GM21576 (cell line): Measurements from ENCODE around the gene CDK9.
"Not testable (repeated sequence)": the region's sequence is repeated elsewhere in the genome, so short reads cannot be mapped to it uniquely, and the experiment has no call there.

ENCODE experiments used
- ATAC-seq: cut with Tn5 transposase; IDR thresholded peaks from one replicate; pipeline ENCODE4 v1.9.1; 2021; ENCODE audit warnings: mild to moderate bottlenecking, moderate library complexity; ENCODE audit not compliant: unreplicated experiment

The CDK9 gene

GRCh38 chr9:127779136-127779981 is 6.5 kb upstream of the CDK9 start:
- peak; percentile 42 for ATAC-seq

GRCh38 chr9:127780126-127780885 is 5.5 kb upstream of the CDK9 start:
- no peak for ATAC-seq

- ATAC-seq = not testable (repeated sequence)
Measured at GRCh38 chr9:127780909-127781308, 4.9 kb upstream of the CDK9 start.

GRCh38 chr9:127781806-127782205 is 4.0 kb upstream of the CDK9 start:
- ATAC-seq = no peak

- ATAC-seq = no peak
Measured at GRCh38 chr9:127783111-127784008, 2.5 kb upstream of the CDK9 start.

- peak; percentile 40 for ATAC-seq
Measured at GRCh38 chr9:127785023-127785932, 556 bp upstream of the CDK9 start.

GRCh38 chr9:127786773-127787104 is 905 bp downstream of the CDK9 start:
- no peak for ATAC-seq

- no peak for ATAC-seq
Measured at GRCh38 chr9:127788337-127789011, 2.6 kb downstream of the CDK9 start.

- no peak for ATAC-seq
Measured at GRCh38 chr9:127789179-127789578, 3.3 kb downstream of the CDK9 start.

GRCh38 chr9:127790094-127790855 is 4.4 kb downstream of the CDK9 start:
- ATAC-seq = no peak

GRCh38 chr9:127791085-127791484 is 5.3 kb downstream of the CDK9 start:
- no peak for ATAC-seq

- no peak for ATAC-seq
Measured at GRCh38 chr9:127792417-127793031, 6.7 kb downstream of the CDK9 start.

GRCh38 chr9:127793093-127793708 is 7.4 kb downstream of the CDK9 start:
- no peak for ATAC-seq

- no peak for ATAC-seq
Measured at GRCh38 chr9:127794001-127794791, 8.4 kb downstream of the CDK9 start.

- ATAC-seq = no peak
Measured at GRCh38 chr9:127796225-127796813, 10.5 kb downstream of the CDK9 start.

GRCh38 chr9:127796852-127797370 is 11.1 kb downstream of the CDK9 start:
- no peak for ATAC-seq
